PC-9 (cell line): ENCODE results near the gene ADNP.

Source experiments
- CTCF ChIP-seq: fragments of 200-600 bp; sonication (generic); conservative IDR thresholded peaks from 2 replicates; pipeline ENCODE4 v1.6.1; 2017; ENCODE audit warnings: mixed run types, antibody characterized with exemption, mild to moderate bottlenecking, moderate library complexity
- EZH2 ChIP-seq: fragments of 200-600 bp; sonication (generic); IDR thresholded peaks from 2 replicates; pipeline ENCODE4 v1.8.0; 2017; ENCODE audit warnings: antibody characterized with exemption, low read depth

GRCh38 chr20:50898475-50898874 is 32.8 kb downstream of the ADNP start:
- TF ChIP-seq CTCF = no peak
- no peak for TF ChIP-seq EZH2
